ENCODE data around the gene DNAJA3.

The DNAJA3 gene

GRCh38 chr16:4450931-4451519, 25.4 kb downstream of the DNAJA3 start:
- in situ Hi-C loops (cut with MboI; ENCODE audit: low sequenced_read_pairs, unreplicated experiment) = no loop called here
- no peak for TF ChIP-seq CTCF (IDR thresholded peaks at IDR 0.05; ENCODE audit: borderline replicate concordance, control extremely low read depth, extremely low read depth, insufficient read depth, missing control alignments)
- DNase-seq (ENCODE audit: low spot score) = no peak

GRCh38 chr16:4452674-4453073, 27.0 kb downstream of the DNAJA3 start:
- DNase-seq (ENCODE audit: low spot score) = no peak
- in situ Hi-C loops (cut with MboI; ENCODE audit: low sequenced_read_pairs, unreplicated experiment) = no loop called here
- TF ChIP-seq CTCF (IDR thresholded peaks at IDR 0.05; ENCODE audit: borderline replicate concordance, control extremely low read depth, extremely low read depth, insufficient read depth, missing control alignments) = no peak

DNA sequence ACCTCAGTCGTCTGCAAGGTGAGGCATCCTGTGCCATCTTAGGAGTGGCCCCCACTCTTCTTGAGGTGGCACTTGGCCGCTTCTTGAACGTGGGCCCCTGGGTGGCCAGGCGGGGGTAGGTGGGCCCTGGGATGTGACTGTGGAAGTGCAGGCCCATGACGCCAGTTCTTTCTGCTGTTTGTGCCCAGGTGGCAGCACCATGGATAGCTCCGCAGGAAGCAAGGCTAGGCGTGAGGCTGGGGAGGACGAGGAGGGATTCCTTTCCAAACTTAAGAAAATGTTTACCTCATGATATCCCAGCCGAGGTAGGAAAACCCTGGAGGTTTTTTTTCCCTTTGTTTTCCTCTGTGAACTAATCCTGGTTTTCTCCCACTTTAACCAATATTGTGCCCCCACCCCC, 29.0 kb downstream of the DNAJA3 start:
- TF ChIP-seq CTCF (IDR thresholded peaks at IDR 0.05; ENCODE audit: borderline replicate concordance, control extremely low read depth, extremely low read depth, insufficient read depth, missing control alignments) = no peak
- in situ Hi-C loops (cut with MboI; ENCODE audit: low sequenced_read_pairs, unreplicated experiment) = no loop called here
- peak; percentile 20 for DNase-seq (ENCODE audit: low spot score)

DNA sequence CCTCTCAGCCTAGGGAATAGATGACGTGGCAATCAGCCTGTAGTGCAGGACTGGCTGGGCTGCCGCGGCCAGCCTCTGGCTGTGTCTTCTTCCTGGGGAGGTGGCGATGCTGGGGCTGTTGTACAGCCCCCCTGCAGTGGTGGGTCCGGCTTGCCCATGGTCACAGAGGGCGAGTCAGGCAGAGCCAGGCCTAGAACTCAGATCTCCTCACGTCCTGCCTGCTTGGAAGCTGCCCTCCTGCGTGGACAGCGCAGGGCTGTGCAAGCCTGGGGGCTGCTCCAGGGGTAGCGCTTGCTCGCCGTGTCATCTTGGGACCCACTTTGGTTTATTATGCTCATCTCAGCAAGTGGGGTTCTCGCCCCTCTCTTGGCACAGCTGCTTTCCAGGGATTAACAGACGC, 29.4 kb downstream of the DNAJA3 start:
- no peak for TF ChIP-seq CTCF (IDR thresholded peaks at IDR 0.05; ENCODE audit: borderline replicate concordance, control extremely low read depth, extremely low read depth, insufficient read depth, missing control alignments)
- in situ Hi-C loops (cut with MboI; ENCODE audit: low sequenced_read_pairs, unreplicated experiment) = no loop called here
- no peak for DNase-seq (ENCODE audit: low spot score)

DNA sequence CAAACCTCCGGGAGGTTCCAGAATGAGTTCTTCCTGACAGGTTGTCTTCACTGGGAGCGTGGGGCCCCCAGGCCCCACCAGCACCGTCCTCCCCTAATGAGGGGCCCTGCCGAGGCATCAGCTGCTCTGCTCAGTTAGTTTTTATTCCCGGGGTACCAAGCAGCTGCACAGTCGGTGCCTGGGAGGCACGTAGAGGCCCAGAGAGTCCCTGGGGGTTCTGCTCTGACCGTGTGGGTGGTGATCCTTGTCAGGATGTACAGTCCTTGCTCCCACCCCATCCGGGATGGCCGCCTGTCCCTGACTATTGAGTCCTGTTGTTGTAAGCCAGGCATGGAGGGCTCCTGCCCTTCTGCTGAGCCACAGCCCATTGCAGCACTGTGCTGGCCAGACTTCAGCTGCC, 30.3 kb downstream of the DNAJA3 start:
- no peak for TF ChIP-seq CTCF (IDR thresholded peaks at IDR 0.05; ENCODE audit: borderline replicate concordance, control extremely low read depth, extremely low read depth, insufficient read depth, missing control alignments)
- no peak for DNase-seq (ENCODE audit: low spot score)
- in situ Hi-C loops (cut with MboI; ENCODE audit: low sequenced_read_pairs, unreplicated experiment) = no loop called here

DNA sequence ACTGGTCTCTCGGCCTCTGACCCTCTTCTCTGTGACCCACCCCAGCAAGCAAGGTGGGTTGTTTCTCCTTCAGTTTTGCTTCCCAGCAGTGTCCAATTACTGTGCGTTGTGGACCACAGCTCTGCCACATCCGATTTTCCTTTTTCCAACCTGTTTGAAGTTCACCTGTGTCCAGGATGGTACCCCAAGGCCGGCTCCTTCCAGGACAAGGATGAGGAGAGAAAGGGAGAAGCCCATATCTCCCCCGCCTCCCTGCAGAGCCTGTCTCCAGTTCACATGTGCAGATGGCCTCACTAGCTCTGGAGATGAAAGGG, 35.2 kb downstream of the DNAJA3 start:
- in situ Hi-C loops (cut with MboI; ENCODE audit: low sequenced_read_pairs, unreplicated experiment) = no loop called here
- DNase-seq (ENCODE audit: low spot score) = peak; percentile 22
- no peak for TF ChIP-seq CTCF (IDR thresholded peaks at IDR 0.05; ENCODE audit: borderline replicate concordance, control extremely low read depth, extremely low read depth, insufficient read depth, missing control alignments)
